Measurements from ENCODE around the gene SLC2A2.

GRCh38 chr3:170947018-170947769, 79.3 kb downstream of the SLC2A2 start:
- TF ChIP-seq CTCF (IDR thresholded peaks at IDR 0.05) (no peak), EP300 (IDR thresholded peaks at IDR 0.05) (no peak)

Measured in stomach (tissue), 4 donors.